Liver (tissue), 9 donors: ENCODE data around the gene HIVEP3. TPM values are rescaled to one million over a fixed set of nuclear protein-coding genes. Genes with fewer than 3 reads are reported as not detected.

Experiments
- DNase-seq: peaks from one replicate; pipeline ENCODE4 v3.0.0-alpha.2; 2017; ENCODE audit warnings: low spot score
- H3K27ac ChIP-seq, 2 donors: one replicate each; pipeline ENCODE4 v1.7.0; 2013; ENCODE audit warnings: inconsistent platforms in 2 of 2, low read length in 2 of 2, control low read depth in 1 of 2, low read depth in 1 of 2, mild to moderate bottlenecking in 1 of 2
- H3K27me3 ChIP-seq, 4 donors: one replicate each; pipeline versions ENCODE4 v1.6.1 to v1.7.0; 2013; ENCODE audit warnings: low read length in 3 of 4, inconsistent platforms in 1 of 4, mild to moderate bottlenecking in 1 of 4, moderate library complexity in 1 of 4; ENCODE audit not compliant: control insufficient read depth in 4 of 4, insufficient read depth in 4 of 4
- H3K36me3 ChIP-seq, 4 donors: one replicate each; pipeline versions ENCODE4 v1.6.1 to v1.7.0; 2013; ENCODE audit warnings: low read length in 3 of 4, mild to moderate bottlenecking in 3 of 4, low read depth in 1 of 4, moderate library complexity in 1 of 4; ENCODE audit not compliant: control insufficient read depth in 4 of 4, insufficient read depth in 3 of 4
- H3K4me1 ChIP-seq, 4 donors: one replicate each; pipeline versions ENCODE4 v1.6.1 to v1.7.0; 2013; ENCODE audit warnings: low read length in 3 of 4, mild to moderate bottlenecking in 3 of 4, moderate library complexity in 1 of 4; ENCODE audit not compliant: control insufficient read depth in 4 of 4, insufficient read depth in 4 of 4
- H3K4me3 ChIP-seq, 3 donors: one replicate each; pipeline versions ENCODE4 v1.6.1 to v1.7.0; 2013; ENCODE audit warnings: low read length in 3 of 3, control low read depth in 1 of 3, low read depth in 1 of 3, mild to moderate bottlenecking in 1 of 3
- H3K9ac ChIP-seq, 2 donors: one replicate each; pipeline ENCODE4 v1.7.0; 2013; ENCODE audit warnings: low read length in 2 of 2, mild to moderate bottlenecking in 2 of 2, moderate library complexity in 2 of 2, control low read depth in 1 of 2, low read depth in 1 of 2
- H3K9me3 ChIP-seq, 4 donors: one replicate each; pipeline versions ENCODE4 v1.6.1 to v1.7.0; 2013; ENCODE audit warnings: low read length in 3 of 4; ENCODE audit not compliant: control insufficient read depth in 4 of 4
- ATF3 ChIP-seq: IDR thresholded peaks from 2 replicates; pipeline ENCODE4 v1.6.1; 2016; ENCODE audit warnings: antibody characterized with exemption
- CTCF ChIP-seq: fragments of 150-350 bp; IDR thresholded peaks from 2 replicates; pipeline ENCODE4 v1.5.1; 2017; ENCODE audit warnings: improper control_type of control experiment, low read depth, low read length; ENCODE audit not compliant: missing input control
- EGR1 ChIP-seq, 2 donors: IDR thresholded peaks; 2 replicates each; pipeline ENCODE4 v1.6.1; 2016 to 2018; ENCODE audit warnings: antibody characterized with exemption in 2 of 2, low read depth in 2 of 2
- FOXA1 ChIP-seq: IDR thresholded peaks from 2 replicates; pipeline ENCODE4 v1.6.1; 2016; ENCODE audit warnings: antibody characterized with exemption
- FOXA2 ChIP-seq: IDR thresholded peaks from 2 replicates; pipeline ENCODE4 v1.6.1; 2016; ENCODE audit warnings: antibody characterized with exemption
- GABPA ChIP-seq, 2 donors: IDR thresholded peaks in 1 of 2; conservative IDR thresholded peaks in 1 of 2; 2 replicates each; pipeline ENCODE4 v1.6.1; 2016; ENCODE audit warnings: antibody characterized with exemption in 2 of 2, mild to moderate bottlenecking in 1 of 2, moderate library complexity in 1 of 2
- HNF4A ChIP-seq, 2 donors: conservative IDR thresholded peaks; 2 replicates each; pipeline ENCODE4 v1.6.1; 2016; ENCODE audit warnings: antibody characterized with exemption in 2 of 2, mild to moderate bottlenecking in 2 of 2
- HNF4G ChIP-seq: IDR thresholded peaks from 2 replicates; pipeline ENCODE4 v1.6.1; 2016; ENCODE audit warnings: antibody characterized with exemption
- JUND ChIP-seq, 2 donors: IDR thresholded peaks; 2 replicates each; pipeline ENCODE4 v1.6.1; 2016; ENCODE audit warnings: antibody characterized with exemption in 2 of 2
- MAX ChIP-seq: IDR thresholded peaks from 2 replicates; pipeline ENCODE4 v1.6.1; 2016; ENCODE audit warnings: antibody characterized with exemption
- RAD21 ChIP-seq, 2 donors: IDR thresholded peaks; 2 replicates each; pipeline ENCODE4 v1.6.1; 2016; ENCODE audit warnings: antibody characterized with exemption in 2 of 2, mild to moderate bottlenecking in 2 of 2
- REST ChIP-seq: IDR thresholded peaks from 2 replicates; pipeline ENCODE4 v1.6.1; 2016; ENCODE audit warnings: antibody characterized with exemption, mild to moderate bottlenecking
- RXRA ChIP-seq, 2 donors: IDR thresholded peaks; 2 replicates each; pipeline ENCODE4 v1.6.1; 2017 to 2018; ENCODE audit warnings: antibody characterized with exemption in 2 of 2, mild to moderate bottlenecking in 1 of 2
- YY1 ChIP-seq: IDR thresholded peaks from 2 replicates; pipeline ENCODE4 v1.6.1; 2016; ENCODE audit warnings: antibody characterized with exemption, mild to moderate bottlenecking
- ZBTB33 ChIP-seq: IDR thresholded peaks from 2 replicates; pipeline ENCODE4 v1.6.1; 2016; ENCODE audit warnings: antibody characterized with exemption
- WGBS: extraction: QIAGEN DNeasy Blood & Tissue Kit; methylation state at CpG from one replicate; pipeline ENCODE4 v1.1.7; 2013; 5-methylcytosine and 5-hydroxymethylcytosine counted together
- polyA plus RNA-seq, 2 donors: library from polyadenylated mRNA; stranded (reverse) in 1 of 2; unstranded in 1 of 2; fragments of 200-250 nt in 1 of 2; fragments of >200 nt in 1 of 2; fragmentation: Nextera tagmentation in 1 of 2; extraction: Ambion mirVana in 1 of 2; gene quantifications; one replicate each; pipeline versions ENCODE4 v1.2.1 to v1.2.3, GENCODE V29; 2013 to 2015
- total RNA-seq, 2 donors: library from RNA; depleted of rRNA; stranded (reverse); fragments of >200 nt; gene quantifications; one replicate each; pipeline ENCODE4 v1.2.3, GENCODE V29; 2014
- donor health status: healthy.
- donor health status: healthy.
- donor health status: healthy.
- donor health status: healthy.
- donor health status: healthy.

Gene HIVEP3
- total and polyA plus RNA-seq, 4 donors: 0.93 to 1.6 (median 1.4) TPM

GRCh38 chr1:41489561-41489960 lies 429.2 kb downstream of the HIVEP3 start:
- no peak for TF ChIP-seq HNF4A (conservative IDR thresholded peaks at IDR 0.05)
- TF ChIP-seq HNF4G: no peak
- no peak for TF ChIP-seq CTCF
- TF ChIP-seq ZBTB33: no peak
- no peak for TF ChIP-seq GABPA (IDR thresholded peaks at IDR 0.05 in 1 of 2, conservative IDR thresholded peaks at IDR 0.05 in 1 of 2)
- no peak for TF ChIP-seq FOXA2
- TF ChIP-seq EGR1 (IDR thresholded peaks at IDR 0.05; ENCODE audit: low read depth in 2 of 2): no peak
- TF ChIP-seq MAX: no peak
- TF ChIP-seq RAD21 (IDR thresholded peaks at IDR 0.05): no peak
- TF ChIP-seq RXRA (IDR thresholded peaks at IDR 0.05): no peak
- no peak for TF ChIP-seq REST
- TF ChIP-seq ATF3: no peak
- TF ChIP-seq JUND (IDR thresholded peaks at IDR 0.05): no peak
- TF ChIP-seq YY1: no peak
- TF ChIP-seq FOXA1: no peak
- 88% methylated on average over 5 of the region's 5 CpGs for WGBS
- DNase-seq: no peak
- Histone ChIP-seq H3K27ac (no peak overlapping the region), H3K4me1 (peaks cover 0 to 7% (median 3%) of the 10 kb centered on the region in 4 donors), H3K9me3 (no peaks in the 10 kb centered on the region), H3K9ac (no peak overlapping the region), H3K36me3 (no peaks in the 10 kb centered on the region), H3K27me3 (no peaks in the 10 kb centered on the region), H3K4me3 (no peak overlapping the region)
